Activated T-helper 17 cell treated with anti-CD3 and anti-CD28 coated beads, Interleukin-2, amount 50 U/mL, for 72 hours (primary cell): ENCODE measurements around the gene USP17L12. TPM values are rescaled to one million over a fixed set of nuclear protein-coding genes. Genes with fewer than 3 reads are reported as not detected.

Experiments
- total RNA-seq, 2 donors: library from RNA; stranded (reverse); gene quantifications; one replicate each; pipeline ENCODE4 v1.2.3, GENCODE V29; 2022

The USP17L12 gene
- total RNA-seq, 2 donors from 2014 or later: not detected

Other genes with a start within 250 kb of the USP17L12 start
- not detected for gene FAM90A26, start 49.7 kb upstream of the USP17L12 start, total RNA-seq
- gene USP17L10, start 9.5 kb upstream of the USP17L12 start, total RNA-seq: not detected
- not detected for gene USP17L11, start 4.7 kb upstream of the USP17L12 start, total RNA-seq
- not detected for gene USP17L13, start 4.7 kb downstream of the USP17L12 start, total RNA-seq
- not detected for gene USP17L15, start 14.2 kb downstream of the USP17L12 start, total RNA-seq
- gene USP17L17, start 23.7 kb downstream of the USP17L12 start, total RNA-seq: not detected
- gene USP17L18, start 28.5 kb downstream of the USP17L12 start, total RNA-seq: not detected
- gene USP17L19, start 33.2 kb downstream of the USP17L12 start, total RNA-seq: not detected
- not detected for gene USP17L20, start 38.0 kb downstream of the USP17L12 start, total RNA-seq
- gene USP17L21, start 42.7 kb downstream of the USP17L12 start, total RNA-seq: not detected
- gene USP17L22, start 47.5 kb downstream of the USP17L12 start, total RNA-seq: not detected
- not detected for gene USP17L24, start 105.0 kb downstream of the USP17L12 start, total RNA-seq
- gene USP17L25, start 109.8 kb downstream of the USP17L12 start, total RNA-seq: not detected
- not detected for gene USP17L26, start 114.5 kb downstream of the USP17L12 start, total RNA-seq
- not detected for gene USP17L5, start 119.3 kb downstream of the USP17L12 start, total RNA-seq
- gene USP17L27, start 124.0 kb downstream of the USP17L12 start, total RNA-seq: not detected
- gene USP17L28, start 128.7 kb downstream of the USP17L12 start, total RNA-seq: not detected
- gene USP17L29, start 133.5 kb downstream of the USP17L12 start, total RNA-seq: not detected
- gene USP17L30, start 143.0 kb downstream of the USP17L12 start, total RNA-seq: not detected
- not detected for gene DEFB131A, start 224.3 kb downstream of the USP17L12 start, total RNA-seq